K562 (cell line): ENCODE results near the gene C1QTNF12. TPM values are rescaled to one million over a fixed set of nuclear protein-coding genes. Genes with fewer than 3 reads are reported as not detected.
A peak's percentile ranks its signal among the peaks of the same experiment; 100 is the strongest.

Experiments
- ATAC-seq: fragments of 200-7000 bp; cut with Tn5 transposase; 3 replicates; pipeline ENCODE4 v1.9.1; 2020; ENCODE audit warnings: moderate library complexity
- BruUV-seq: library from RNA; stranded (reverse); fragments of 400-500 nt; replicated peaks from 2 replicates; lab custom pipeline; 2021; lab: Mats Ljungman, UMichigan
- CTCF ChIA-PET: fragments of 300-600 bp; formaldehyde crosslinking; extraction: SDS; loops from one replicate; lab custom pipeline; 2021; ENCODE audit warnings: low intra/inter-chr PET ratio; lab: Yijun Ruan, JAX
- POLR2A ChIA-PET: fragments of 300-600, 350-650 bp; sonication (Branson Sonifier 250); formaldehyde crosslinking; extraction: SDS; loops from one replicate; lab custom pipeline; 2021; ENCODE audit warnings: antibody characterized with exemption, inconsistent platforms; lab: Yijun Ruan, JAX
- DNase-seq, 4 experiments: peaks; one replicate each; pipeline versions ENCODE4 v3.0.0 to v3.0.0-alpha.2; 2011 to 2018; ENCODE audit warnings: low spot score in 3 of 4, mixed read lengths in 3 of 4; ENCODE audit errors: extremely low read depth in 1 of 4
- FAIRE-seq: peaks from 2 replicates; lab custom pipeline; 2011; peaks lifted over from hg19 to GRCh38; lab: Jason Lieb, UNC
- H2AFZ ChIP-seq: 2 replicates; pipeline ENCODE4 v1.6.0; 2011; ENCODE audit warnings: low read depth, low read length, control low read depth, inconsistent platforms
- H3K27ac ChIP-seq: fragments of 200-600 bp; 3 replicates; pipeline ENCODE4 v1.8.0; 2011; ENCODE audit warnings: low read depth, mild to moderate bottlenecking, control low read depth, inconsistent platforms, low read length, moderate library complexity, mixed read lengths; ENCODE audit errors: extremely low read depth
- H3K27me3 ChIP-seq, 2 experiments: fragments of 300-600 bp in 1 of 2; 2 replicates in 1 of 2; 3 replicates in 1 of 2; pipeline versions ENCODE4 v1.6.0 to v1.8.0; 2011; ENCODE audit warnings: inconsistent platforms in 2 of 2, low read length in 2 of 2, mild to moderate bottlenecking in 1 of 2, mixed read lengths in 1 of 2, moderate library complexity in 1 of 2; ENCODE audit not compliant: control insufficient read depth in 2 of 2, insufficient read depth in 2 of 2
- H3K36me3 ChIP-seq: fragments of 300-600 bp; 3 replicates; pipeline ENCODE4 v1.8.0; 2011; ENCODE audit warnings: mild to moderate bottlenecking, low read length, inconsistent platforms; ENCODE audit not compliant: control insufficient read depth, insufficient read depth
- H3K4me1 ChIP-seq, 2 experiments: fragments of 200-600 bp in 1 of 2; replicated peaks in 1 of 2; 2 replicates in 1 of 2; 3 replicates in 1 of 2; pipeline versions ENCODE4 v1.5.1 to v1.8.0; 2011; ENCODE audit warnings: inconsistent platforms in 2 of 2, low read length in 2 of 2, mild to moderate bottlenecking in 1 of 2, mixed read lengths in 1 of 2, moderate library complexity in 1 of 2; ENCODE audit not compliant: control insufficient read depth in 2 of 2, insufficient read depth in 2 of 2
- H3K4me2 ChIP-seq: 2 replicates; pipeline ENCODE4 v1.6.1; 2011; ENCODE audit warnings: low read length, control low read depth, inconsistent platforms, mixed read lengths; ENCODE audit not compliant: insufficient read depth
- H3K4me3 ChIP-seq: fragments of 200-600 bp; sonication (generic), shearing (Covaris generic); 2 replicates; pipeline ENCODE4 v1.5.1; 2016; ENCODE audit warnings: control low read depth, inconsistent platforms
- H3K79me2 ChIP-seq: fragments of 200-600 bp; 3 replicates; pipeline ENCODE4 v1.8.0; 2011; ENCODE audit warnings: low read length, inconsistent platforms; ENCODE audit not compliant: control insufficient read depth, insufficient read depth
- H3K9ac ChIP-seq, 2 experiments: 2 replicates each; pipeline versions ENCODE4 v1.6.0 to v1.6.1; 2011; ENCODE audit warnings: low read depth in 2 of 2, low read length in 2 of 2, control low read depth in 1 of 2, inconsistent platforms in 1 of 2, mild to moderate bottlenecking in 1 of 2, mixed read lengths in 1 of 2; ENCODE audit not compliant: insufficient read depth in 1 of 2
- H3K9me1 ChIP-seq: one replicate; pipeline ENCODE4 v1.6.0; 2011; ENCODE audit warnings: inconsistent platforms, mild to moderate bottlenecking, low read length, moderate library complexity; ENCODE audit not compliant: control insufficient read depth, insufficient read depth
- H3K9me3 ChIP-seq: replicated peaks from 2 replicates; pipeline ENCODE4 v1.5.1; 2011; ENCODE audit warnings: low read depth, low read length, inconsistent platforms; ENCODE audit not compliant: control insufficient read depth, insufficient read depth
- H4K20me1 ChIP-seq: replicated peaks from 2 replicates; pipeline ENCODE4 v1.6.1; 2011; ENCODE audit warnings: low read length, inconsistent platforms, mixed read lengths; ENCODE audit not compliant: control insufficient read depth, insufficient read depth
- E2F3 ChIP-seq: fragments of 250-450 bp; sonication (Bioruptor Pico); IDR thresholded peaks from 2 replicates; pipeline ENCODE4 v1.4.0; 2020; ENCODE audit warnings: mild to moderate bottlenecking
- POLR2A ChIP-seq: fragments of 450-650 bp; conservative IDR thresholded peaks from 2 replicates; pipeline ENCODE4 v1.6.1; 2016
- POLR2AphosphoS5 ChIP-seq: IDR thresholded peaks from 2 replicates; pipeline ENCODE4 v1.6.1; 2011; ENCODE audit warnings: mild to moderate bottlenecking, low read depth, low read length, moderate library complexity; ENCODE audit not compliant: control insufficient read depth, insufficient read depth
- POLR2G ChIP-seq: fragments of 200-400 bp; formaldehyde crosslinking; IDR thresholded peaks from 2 replicates; pipeline ENCODE4 v1.6.1; 2017; ENCODE audit warnings: low read depth, mild to moderate bottlenecking, antibody characterized with exemption, low read length, moderate library complexity
- POU5F1 ChIP-seq: fragments of 150-350 bp; IDR thresholded peaks from 2 replicates; pipeline ENCODE4 v1.6.1; 2014; ENCODE audit warnings: borderline replicate concordance, low read length, low read depth, mild to moderate bottlenecking; ENCODE audit not compliant: partially characterized antibody
- RBFOX2 ChIP-seq: fragments of 200-400 bp; formaldehyde crosslinking; IDR thresholded peaks from 2 replicates; pipeline ENCODE4 v1.6.1; 2017; ENCODE audit warnings: low read depth, mild to moderate bottlenecking, low read length, moderate library complexity
- SNRNP70 ChIP-seq: fragments of 200-400 bp; formaldehyde crosslinking; optimal IDR thresholded peaks from 2 replicates; pipeline ENCODE3; 2017; ENCODE audit warnings: low read depth, low read length
- ZNF551 ChIP-seq: fragments of 250-450 bp; sonication (Bioruptor Pico); IDR thresholded peaks from 2 replicates; pipeline ENCODE4 v1.5.0; 2021; ENCODE audit warnings: mild to moderate bottlenecking, moderate library complexity
- WGBS: fragments of 100-300 bp; shearing (Covaris generic); methylation state at CpG from one replicate; pipeline ENCODE4 v1.1.6; 2016; ENCODE audit warnings: low coverage, mixed read lengths; ENCODE audit not compliant: insufficient coverage; ENCODE audit errors: missing lambda C conversion rate; 5-methylcytosine and 5-hydroxymethylcytosine counted together
- in situ Hi-C: fragments of 300-500 bp; cut with MboI; formaldehyde crosslinking; loops from 4 replicates; pipeline ENCODE4 v1.15.0; 2018; ENCODE audit warnings: inconsistent platforms, mixed read lengths
- intact Hi-C: fragments of 100-400 bp; cut with micrococcal nuclease; formaldehyde crosslinking; loops from 2 replicates; pipeline ENCODE4 v1.14.2; 2022
- polyA plus RNA-seq, 8 experiments: library from polyadenylated mRNA; depleted of rRNA in 4 of 8; stranded (reverse) in 5 of 8; unstranded in 3 of 8; fragments of >200 nt; fragmentation: Nextera tagmentation in 2 of 8; fragmentation: Illumina TruSeq in 1 of 8; extraction: Ambion mirVana in 2 of 8; extraction: Trizol in 1 of 8; gene quantifications; 2 replicates each; pipeline versions ENCODE4 v1.2.1 to v1.2.3, GENCODE V29; 2011 to 2014; ENCODE audit warnings: inconsistent platforms in 1 of 8, missing spikeins in 1 of 8
- total RNA-seq, 7 experiments: library from RNA; depleted of rRNA in 6 of 7; stranded (reverse); fragments of >200 nt in 6 of 7; fragmentation: Illumina TruSeq in 2 of 7; extraction: Trizol in 2 of 7; gene quantifications; 2 replicates each; pipeline versions ENCODE4 v1.2.1 to v1.2.3, GENCODE V29; 2011 to 2021; ENCODE audit warnings: low replicate concordance in 1 of 7
- TF ChIP-seq, protein P1 (sequence below): fragments of 450-650 bp; formaldehyde crosslinking; IDR thresholded peaks from 2 replicates; pipeline ENCODE4 v1.4.0; 2020; ENCODE audit warnings: mild to moderate bottlenecking, moderate library complexity

C1QTNF12 gene
- total and polyA plus RNA-seq, 9 of the 15 experiments (the other 6 are each of a cell fraction or from before 2014, with no cell fraction given), result 0.11 to 4.3 (median 0.93) TPM; not detected in 3

DNA sequence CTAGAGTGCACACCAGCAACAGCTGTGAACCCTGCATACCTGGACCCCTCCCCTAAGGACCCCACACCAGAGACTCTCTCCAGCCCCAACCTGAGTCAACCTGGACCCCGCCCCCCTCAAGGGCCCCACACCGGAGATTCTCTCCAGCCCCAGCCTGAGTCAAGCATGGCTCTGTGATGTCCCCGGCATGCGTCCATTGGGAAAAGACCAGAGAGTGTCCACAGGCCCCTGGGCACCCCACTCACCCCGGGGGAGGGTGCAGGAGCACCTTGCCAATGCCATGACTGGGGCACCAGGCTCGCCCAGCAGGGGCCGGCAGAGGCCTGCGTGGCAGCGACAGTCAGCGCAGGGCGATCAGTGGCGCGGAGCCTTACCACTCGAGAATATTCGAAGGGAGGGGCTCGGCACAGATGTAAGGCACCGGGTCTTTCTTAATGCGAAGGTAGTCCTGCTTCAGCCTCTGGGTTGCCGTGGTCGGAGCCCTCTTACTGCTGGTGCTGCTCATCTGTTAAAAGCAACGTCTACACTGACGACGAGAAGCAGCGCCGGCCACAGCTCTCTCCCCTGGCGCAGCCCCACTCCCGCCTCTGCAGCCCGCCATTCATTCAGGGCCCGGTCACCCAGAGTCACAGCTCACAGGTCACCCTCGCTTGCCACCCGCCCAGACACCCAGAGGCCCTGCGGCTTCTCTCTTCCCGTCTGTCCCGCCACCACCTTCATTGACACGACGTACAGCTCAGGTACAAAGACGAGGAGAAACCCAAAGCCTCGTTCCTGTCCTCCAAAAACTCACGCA is 21.2 kb upstream of the C1QTNF12 start:
- H3K9me3 ChIP-seq, result no peaks in the 10 kb centered on the region
- intact Hi-C loops (no loop called here), in situ Hi-C loops (no loop called here)
- BruUV-seq, result no TSS peak
- peaks cover 86% of the 10 kb centered on the region for H3K36me3 ChIP-seq
- no peak for FAIRE-seq
- no peak overlapping the region for H3K27ac ChIP-seq
- no peak for ATAC-seq
- peaks cover 19% of the 10 kb centered on the region for H4K20me1 ChIP-seq
- no peak overlapping the region for H2AFZ ChIP-seq
- peaks cover 12% of the 10 kb centered on the region for H3K9me1 ChIP-seq
- TF ChIP-seq POLR2A (0 out of 2 replicates have a peak, but pooled peaks have one; percentile 18), POLR2AphosphoS5 (peak; percentile 33; the same call in 1 of the 2 replicates), RBFOX2 (peak; percentile 67), ZNF551 (CRISPR knock-in tag) (no peak), POU5F1 (no peak), E2F3 (CRISPR knock-in tag) (no peak), SNRNP70 (no peak), POLR2G (peak; percentile 69)
- TF ChIP-seq, protein P1, sequence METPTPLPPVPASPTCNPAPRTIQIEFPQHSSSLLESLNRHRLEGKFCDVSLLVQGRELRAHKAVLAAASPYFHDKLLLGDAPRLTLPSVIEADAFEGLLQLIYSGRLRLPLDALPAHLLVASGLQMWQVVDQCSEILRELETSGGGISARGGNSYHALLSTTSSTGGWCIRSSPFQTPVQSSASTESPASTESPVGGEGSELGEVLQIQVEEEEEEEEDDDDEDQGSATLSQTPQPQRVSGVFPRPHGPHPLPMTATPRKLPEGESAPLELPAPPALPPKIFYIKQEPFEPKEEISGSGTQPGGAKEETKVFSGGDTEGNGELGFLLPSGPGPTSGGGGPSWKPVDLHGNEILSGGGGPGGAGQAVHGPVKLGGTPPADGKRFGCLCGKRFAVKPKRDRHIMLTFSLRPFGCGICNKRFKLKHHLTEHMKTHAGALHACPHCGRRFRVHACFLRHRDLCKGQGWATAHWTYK, result no peak
- peaks cover 13 to 40% of the 10 kb centered on the region in 2 experiments; a peak in 4 of 5 replicates for H3K4me1 ChIP-seq
- no peak overlapping the region for H3K4me2 ChIP-seq
- no peak overlapping the region for H3K4me3 ChIP-seq
- POLR2A ChIA-PET, result interaction anchor here (0.6 to 1.5 kb wide), 5 partner anchors 12 to 308 kb away, joined by 3 read pairs; no protein-coding TSS in a partner anchor
- H3K79me2 ChIP-seq, result peaks cover 67% of the 10 kb centered on the region
- CTCF ChIA-PET, result no interaction called here
- WGBS, result 96% methylated on average over 39 of the region's 39 CpGs
- H3K27me3 ChIP-seq, result no peaks in the 10 kb centered on the region; a peak in 1 of 5 replicates
- no peak for DNase-seq
- peak overlapping the region in 1 of 2 experiments; percentile 70; a peak in 1 of 4 replicates for H3K9ac ChIP-seq
